Embryonic facial prominence (tissue), 1 donor: Measurements from ENCODE around the gene LRRN2.
"Not testable (repeated sequence)": the region's sequence is repeated elsewhere in the genome, so short reads cannot be mapped to it uniquely, and the experiment has no call there.

Experiments used
- DNase-seq: peaks from one replicate; pipeline ENCODE4 v3.0.0-alpha.2; 2016; ENCODE audit errors: extremely low spot score

The LRRN2 gene

DNA sequence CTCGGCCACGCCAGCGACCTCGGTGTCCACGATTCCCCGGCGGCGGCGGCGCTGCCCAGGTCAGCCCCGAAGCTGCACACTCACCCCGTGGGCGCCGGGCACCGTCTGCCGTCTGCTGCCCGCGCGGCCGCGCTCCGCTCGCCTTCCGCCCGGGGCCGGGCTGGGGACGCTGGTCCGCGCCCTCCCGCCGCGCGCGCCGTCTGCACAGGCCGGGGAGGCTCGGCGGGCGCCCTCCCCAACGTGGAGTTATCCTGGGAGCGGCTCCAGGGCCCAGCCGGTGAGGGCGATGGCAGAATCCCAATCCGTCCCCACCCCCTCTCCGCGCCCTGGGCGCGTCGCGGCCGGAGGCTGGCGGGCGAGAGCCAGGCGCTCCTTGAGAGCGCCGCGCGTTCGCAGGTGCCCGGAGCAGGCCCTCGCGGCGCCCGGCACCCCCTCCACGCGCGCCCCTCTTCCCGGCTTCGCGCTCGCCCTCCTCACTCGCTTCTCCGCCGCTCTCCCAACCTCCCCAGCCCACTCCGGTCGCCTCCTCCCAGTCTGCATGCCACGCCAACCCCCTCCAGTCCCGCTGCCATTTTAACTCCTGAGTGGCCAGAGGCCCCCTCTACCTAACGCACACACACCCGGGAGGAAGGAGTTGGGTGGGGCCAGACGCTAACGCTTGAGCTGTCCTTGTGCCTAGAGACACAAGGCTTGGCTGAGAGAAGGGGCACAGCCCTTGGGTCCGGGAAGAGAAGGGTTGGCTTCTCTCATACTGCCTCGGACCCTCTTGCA, at the start of gene LRRN2:
Gene LRRN2, minus strand, starts transcription at position 503 of the 771 bp plus-strand sequence. CDS start 65,746 bp downstream, outside the sequence.
- DNase-seq: no peak

GRCh38 chr1:204735042-204735441, 49.5 kb upstream of the LRRN2 start:
- no peak for DNase-seq

DNA sequence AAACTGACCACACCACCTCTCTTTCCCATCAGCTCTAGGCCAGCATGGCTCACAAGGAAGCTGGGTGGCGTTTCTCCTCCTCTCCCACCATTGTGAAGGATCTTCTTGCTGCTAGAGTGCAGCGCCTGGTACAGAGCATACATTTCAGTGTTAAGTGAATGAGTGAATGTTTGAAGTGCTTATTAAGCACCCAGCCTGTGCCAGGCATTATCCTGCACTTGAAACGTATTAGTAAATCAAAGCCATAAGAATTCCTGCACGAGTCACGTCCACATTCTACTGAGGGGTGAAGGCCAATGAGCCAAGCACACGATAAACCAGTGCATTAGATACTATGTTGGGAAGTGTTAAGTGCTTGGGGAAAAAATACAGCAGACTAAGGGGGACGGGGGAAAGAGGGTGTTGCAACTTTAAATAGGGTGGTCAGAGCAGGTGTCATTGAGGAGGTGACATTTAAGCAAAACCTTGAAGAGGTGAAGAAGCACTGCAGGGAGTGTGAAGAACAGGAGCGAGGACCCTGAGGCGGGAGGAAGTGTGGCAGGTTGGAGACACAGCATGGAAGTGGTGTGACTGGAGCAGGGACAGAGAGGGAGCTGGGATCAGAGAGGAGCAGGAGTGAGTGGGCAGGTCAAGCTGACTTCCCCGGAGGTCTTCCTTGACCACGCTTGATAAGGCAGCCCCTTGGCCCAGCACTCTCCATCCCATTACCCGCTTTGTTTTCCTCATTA, 48.5 kb upstream of the LRRN2 start:
- DNase-seq: no peak

DNA sequence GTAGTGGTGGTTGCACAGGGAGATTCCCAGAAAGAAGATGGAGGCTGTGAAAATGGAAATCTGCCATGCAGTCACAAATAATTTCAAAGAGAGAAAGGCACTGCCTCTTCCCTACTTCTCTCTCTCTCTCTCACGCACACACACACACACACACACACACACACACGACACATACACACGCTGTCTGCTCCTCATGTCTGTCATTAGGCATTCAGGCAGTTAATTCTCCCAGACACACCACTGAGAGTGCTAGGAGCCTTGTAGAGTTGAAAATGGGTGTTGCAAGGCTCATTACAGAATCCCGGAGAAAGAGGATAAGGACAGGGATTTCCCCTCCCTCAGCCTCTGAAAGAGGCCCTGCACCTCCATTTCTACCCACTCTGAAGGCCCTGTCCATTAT, 47.8 kb upstream of the LRRN2 start:
- DNase-seq: no peak

- DNase-seq: no peak
These were observed 46.5 kb upstream of the LRRN2 start for GRCh38 chr1:204731985-204732575.

DNA sequence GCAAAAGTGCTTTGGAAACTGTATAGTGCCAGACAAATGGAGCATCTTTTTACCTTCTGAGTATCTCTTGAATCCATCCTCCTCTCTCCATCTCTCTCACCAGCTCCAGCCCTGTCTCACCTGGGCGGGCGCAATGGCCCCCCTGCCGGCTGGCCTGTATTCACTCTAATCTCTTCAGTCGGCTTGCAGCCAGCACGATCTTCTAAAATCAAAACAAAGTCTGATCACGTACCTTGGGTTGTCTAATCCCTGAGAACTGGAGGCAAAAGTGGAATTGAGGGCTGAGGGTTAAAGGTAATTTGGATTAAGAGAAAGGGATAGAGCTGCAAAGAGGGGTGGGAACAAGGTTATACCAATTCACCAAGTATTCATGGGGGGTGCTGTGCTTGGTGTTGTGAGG, 46.0 kb upstream of the LRRN2 start:
- DNase-seq: no peak

DNA sequence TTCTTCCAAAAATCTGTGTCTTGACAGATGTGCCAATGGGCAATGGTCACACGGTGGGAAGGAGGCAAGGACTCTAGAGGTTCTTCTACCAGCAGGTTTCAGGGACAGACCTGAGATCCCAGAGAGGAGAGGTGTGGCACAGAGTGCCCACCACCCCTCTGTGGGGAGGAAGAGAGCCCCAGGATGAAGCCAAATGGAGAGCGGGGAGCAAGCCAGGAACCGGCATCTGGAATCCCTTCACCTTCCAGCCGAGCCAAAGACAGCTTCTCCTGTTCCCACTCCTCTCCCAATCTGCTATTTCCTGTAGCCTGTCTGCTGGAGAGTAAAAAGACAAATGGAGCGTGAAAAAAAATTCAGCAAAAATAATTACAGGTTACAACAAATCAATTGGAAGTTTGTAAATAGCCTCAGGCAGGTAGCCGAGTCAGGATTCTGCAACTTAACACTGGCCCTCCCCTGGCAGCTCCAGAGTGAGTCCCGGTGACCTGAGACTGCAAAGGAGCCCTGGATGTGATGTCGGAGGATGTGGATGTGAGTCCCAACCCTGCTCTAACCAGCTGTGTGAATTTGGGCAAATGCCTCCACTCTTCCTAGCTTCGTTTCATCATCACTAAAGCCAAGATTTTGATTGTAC, 45.4 kb upstream of the LRRN2 start:
- no peak for DNase-seq

DNA sequence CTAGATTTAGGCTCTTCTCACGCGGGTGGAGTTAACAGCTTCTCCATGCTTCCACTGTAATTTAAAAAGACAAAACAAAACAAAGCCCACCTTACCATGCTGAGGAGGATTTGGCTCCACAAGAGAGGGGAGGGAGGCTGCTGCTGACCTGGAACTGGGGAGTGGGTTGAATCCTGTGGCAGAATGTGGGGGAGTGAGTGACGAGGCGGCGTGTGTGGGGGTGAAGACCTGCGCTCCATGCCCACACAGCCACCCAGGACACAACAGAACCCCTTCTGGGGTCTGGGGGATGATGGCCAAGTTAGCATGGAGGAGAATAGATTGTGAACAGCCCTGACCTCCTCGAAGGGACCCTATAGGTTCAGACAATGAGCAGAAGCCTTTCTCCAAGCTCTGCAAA, 44.0 kb upstream of the LRRN2 start:
- DNase-seq: no peak

- no peak for DNase-seq
These were observed 42.9 kb upstream of the LRRN2 start for GRCh38 chr1:204728456-204728855.

GRCh38 chr1:204728045-204728444, 42.5 kb upstream of the LRRN2 start:
- no peak for DNase-seq

DNA sequence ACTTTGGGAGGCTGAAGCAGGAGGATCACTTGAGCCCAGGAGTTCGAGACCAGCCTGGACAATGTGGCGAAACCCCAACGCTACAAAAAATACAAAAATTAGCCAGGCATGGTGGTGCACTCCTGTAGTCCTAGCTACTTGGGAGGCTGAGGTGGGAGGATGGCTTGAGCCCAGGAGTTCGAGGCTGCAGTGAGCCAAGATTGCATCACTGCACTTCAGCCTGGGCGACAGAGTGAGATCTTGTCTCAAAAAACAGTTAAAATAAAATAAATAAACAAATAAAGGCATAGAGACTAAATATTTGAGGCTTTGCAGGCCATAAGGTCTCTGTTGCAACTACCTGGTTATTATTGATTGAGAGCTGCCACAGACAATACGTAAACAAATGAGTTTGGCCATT, 41.9 kb upstream of the LRRN2 start:
- not testable (repeated sequence) for DNase-seq

DNA sequence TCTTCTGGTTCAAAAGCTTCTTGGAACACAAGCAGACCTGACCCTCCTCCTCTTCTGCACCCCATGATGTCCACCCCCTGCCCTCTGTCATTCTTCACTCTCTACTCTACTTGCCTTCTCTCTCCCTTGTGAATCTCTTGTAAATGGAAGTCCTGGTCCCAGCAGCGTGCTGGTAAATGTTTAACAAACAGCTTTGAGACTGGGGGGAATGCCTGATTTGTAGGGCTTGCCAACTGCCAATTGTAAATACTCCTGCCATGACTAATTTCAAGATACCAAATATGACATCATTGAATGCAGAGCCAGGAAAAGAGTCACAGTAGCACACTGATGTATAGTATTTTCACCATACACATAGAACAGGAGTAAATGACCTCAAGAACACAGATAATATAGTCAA, 40.9 kb upstream of the LRRN2 start:
- DNase-seq: no peak

DNA sequence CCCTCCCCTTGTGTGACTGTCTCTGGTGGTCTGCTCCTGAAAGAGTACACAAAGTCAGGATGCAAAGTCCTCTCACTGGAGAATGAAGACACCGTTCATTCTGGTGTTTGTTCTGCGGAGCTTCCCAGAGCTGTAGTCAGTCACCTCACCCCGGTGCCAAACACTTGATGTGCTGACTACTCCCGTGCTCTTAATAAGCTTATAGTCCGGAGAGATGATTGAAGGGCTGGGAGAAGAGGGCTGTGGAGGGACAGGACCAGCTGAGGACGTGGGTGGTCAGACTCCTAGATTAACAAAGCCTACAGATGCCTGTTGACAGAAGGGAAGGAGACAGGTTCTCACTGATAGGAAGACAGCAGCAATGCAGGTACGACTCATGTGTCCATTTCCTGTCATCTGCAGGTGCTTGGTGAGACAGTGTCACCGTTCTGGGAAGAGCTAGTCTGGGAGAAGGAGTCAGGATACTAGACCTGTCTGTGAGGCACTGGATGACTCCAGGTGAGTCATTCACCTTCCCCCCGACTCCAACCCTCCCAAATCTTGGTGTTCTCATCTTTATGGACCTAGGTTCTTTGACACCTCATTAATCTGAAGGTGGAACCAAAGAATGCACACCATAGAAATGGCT, 40.4 kb upstream of the LRRN2 start:
- DNase-seq: no peak

GRCh38 chr1:204723131-204723787, 37.7 kb upstream of the LRRN2 start:
- DNase-seq: no peak

GRCh38 chr1:204721373-204722055, 36.0 kb upstream of the LRRN2 start:
- no peak for DNase-seq

DNA sequence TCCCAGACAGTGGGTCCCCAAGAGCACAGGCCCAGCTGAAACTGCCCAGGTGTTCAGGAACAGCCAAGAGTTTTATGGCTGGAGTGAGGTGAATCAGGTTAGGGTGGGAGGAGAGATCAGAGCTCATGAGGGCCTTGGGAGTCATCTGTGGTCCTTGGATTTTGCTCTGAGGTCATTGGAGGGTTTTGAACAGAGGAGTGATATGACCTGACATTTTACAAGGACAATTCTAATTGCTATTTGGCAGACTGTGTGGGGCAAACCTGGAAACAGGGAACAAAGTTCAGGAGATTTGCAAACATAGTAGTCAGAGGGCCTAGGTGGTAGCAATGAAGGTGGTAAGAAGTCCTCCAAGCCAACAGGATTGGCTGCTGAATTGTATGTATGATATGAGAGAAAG, 31.1 kb upstream of the LRRN2 start:
- DNase-seq: no peak

- no peak for DNase-seq
These were observed 29.4 kb upstream of the LRRN2 start for GRCh38 chr1:204714861-204715511.

DNA sequence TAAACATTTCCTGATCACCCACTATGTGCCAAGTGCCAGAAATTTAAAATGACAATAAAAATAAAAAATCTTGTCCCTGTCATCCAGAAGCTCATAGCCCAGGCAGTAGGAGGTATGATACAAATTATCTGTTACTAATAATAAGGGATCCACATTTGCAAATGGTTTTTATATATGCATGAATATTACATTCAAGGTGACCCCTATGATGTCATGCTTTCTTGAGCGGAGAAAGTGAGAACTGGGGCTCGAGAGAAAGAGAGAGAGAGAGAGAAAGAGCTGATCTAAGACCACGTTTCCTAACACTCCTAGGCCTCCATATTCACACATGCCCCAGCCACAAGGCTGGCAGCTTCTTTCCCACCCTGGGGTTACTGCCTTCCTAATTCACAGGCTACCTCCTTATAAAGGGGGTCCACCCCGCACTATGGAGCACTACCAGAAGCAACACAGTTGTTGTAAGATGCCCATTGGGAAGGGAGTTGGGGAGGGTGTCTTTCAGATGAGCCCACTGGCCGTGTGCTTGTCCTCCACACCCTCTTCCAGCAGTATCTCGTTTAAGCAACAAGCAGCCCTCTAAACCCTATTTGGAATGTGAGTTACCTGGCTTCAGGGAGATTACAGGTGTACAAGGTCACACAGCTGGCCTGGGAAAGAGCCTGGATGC, 28.8 kb upstream of the LRRN2 start:
- DNase-seq: no peak

DNA sequence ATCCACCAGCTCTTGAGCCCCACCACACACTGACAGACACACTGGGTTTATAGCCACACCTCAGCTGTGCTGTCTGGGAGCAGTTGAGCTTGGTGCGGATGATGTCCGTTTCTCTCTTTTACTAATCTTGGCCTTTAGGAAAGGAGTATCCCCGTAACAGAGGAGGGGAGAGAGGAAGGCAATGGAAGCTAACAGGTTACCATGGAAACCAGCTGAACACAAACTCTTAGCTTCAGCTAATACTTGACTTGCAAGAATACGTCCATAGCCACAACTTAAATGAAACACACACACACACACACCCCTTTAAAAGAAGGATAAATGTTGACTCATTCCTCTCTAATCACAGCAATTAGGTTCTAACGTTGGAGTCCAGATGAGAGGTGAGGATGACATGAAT, 28.0 kb upstream of the LRRN2 start:
- DNase-seq: no peak
